ENCODE results near the gene CNTNAP2.

Gene CNTNAP2

DNA sequence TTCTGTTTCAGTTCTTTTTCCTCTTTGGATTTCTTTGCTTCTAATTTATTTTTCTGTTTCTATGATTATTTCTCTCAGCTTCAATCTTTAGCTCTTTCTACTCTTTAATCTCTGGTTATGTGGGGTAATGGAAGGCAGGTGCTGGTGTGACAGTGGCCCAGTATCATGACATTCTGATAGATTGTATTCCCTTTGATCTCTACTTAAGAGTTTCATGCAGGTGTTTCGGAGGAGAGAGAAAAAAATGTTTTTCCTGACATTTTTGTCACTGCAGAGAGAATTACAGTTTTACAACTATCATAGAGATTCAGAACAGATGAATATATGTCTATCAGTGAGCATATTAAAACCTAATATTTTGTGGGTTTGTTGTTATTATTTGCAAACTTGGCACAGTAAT, 524.9 kb downstream of the CNTNAP2 start:
- Histone ChIP-seq H3K4me3 (IDR thresholded peaks at IDR 0.05; ENCODE audit: insufficient read depth, low read depth, low read length) (no peak overlapping the region), H3K36me3 (ENCODE audit: insufficient read depth) (no peaks in the 10 kb centered on the region), H3K4me1 (ENCODE audit: low read depth, poor library complexity, severe bottlenecking) (peaks cover 12% of the 10 kb centered on the region), H3K27me3 (ENCODE audit: insufficient read depth, low read depth) (no peaks in the 10 kb centered on the region), H3K9ac (no peak overlapping the region), H3K4me2 (peak overlapping the region; percentile 26), H3K79me2 (ENCODE audit: insufficient read depth, low read depth) (no peaks in the 10 kb centered on the region), H2AFZ (ENCODE audit: low read depth) (no peak overlapping the region), H3K27ac (peak overlapping the region; percentile 41; the same call in 1 of the 2 replicates), H4K20me1 (ENCODE audit: insufficient read depth) (no peaks in the 10 kb centered on the region)
- TF ChIP-seq, protein P1, sequence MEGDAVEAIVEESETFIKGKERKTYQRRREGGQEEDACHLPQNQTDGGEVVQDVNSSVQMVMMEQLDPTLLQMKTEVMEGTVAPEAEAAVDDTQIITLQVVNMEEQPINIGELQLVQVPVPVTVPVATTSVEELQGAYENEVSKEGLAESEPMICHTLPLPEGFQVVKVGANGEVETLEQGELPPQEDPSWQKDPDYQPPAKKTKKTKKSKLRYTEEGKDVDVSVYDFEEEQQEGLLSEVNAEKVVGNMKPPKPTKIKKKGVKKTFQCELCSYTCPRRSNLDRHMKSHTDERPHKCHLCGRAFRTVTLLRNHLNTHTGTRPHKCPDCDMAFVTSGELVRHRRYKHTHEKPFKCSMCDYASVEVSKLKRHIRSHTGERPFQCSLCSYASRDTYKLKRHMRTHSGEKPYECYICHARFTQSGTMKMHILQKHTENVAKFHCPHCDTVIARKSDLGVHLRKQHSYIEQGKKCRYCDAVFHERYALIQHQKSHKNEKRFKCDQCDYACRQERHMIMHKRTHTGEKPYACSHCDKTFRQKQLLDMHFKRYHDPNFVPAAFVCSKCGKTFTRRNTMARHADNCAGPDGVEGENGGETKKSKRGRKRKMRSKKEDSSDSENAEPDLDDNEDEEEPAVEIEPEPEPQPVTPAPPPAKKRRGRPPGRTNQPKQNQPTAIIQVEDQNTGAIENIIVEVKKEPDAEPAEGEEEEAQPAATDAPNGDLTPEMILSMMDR (conservative IDR thresholded peaks at IDR 0.05; ENCODE audit: low read depth, low read length), result no peak

DNA sequence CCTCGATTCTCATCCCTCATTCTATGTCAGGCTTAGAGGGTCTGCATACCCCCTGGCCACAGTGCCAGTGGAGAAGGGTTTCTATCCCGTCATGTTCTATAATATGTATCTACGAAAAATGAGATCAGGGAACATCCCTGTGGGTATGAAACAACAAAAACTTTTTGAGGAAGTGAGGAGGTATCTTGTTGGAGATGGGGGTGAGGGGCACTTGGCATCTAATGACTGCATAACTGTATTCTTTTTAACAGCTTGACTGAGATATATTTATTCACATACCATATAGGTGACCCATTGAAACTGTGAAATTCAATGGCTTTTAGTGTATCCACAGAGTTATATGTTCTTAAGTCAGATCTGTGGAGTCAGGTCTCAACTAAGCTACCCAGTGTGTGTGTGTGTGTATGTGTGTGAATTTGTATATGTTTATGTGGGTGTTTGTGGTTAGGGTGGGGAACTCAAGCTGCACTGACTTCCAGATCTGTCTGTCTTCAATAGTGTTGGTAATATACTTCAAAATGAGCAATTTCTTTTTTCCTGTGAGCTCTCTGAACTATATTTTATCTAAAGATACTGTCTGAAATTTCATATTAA, 528.9 kb downstream of the CNTNAP2 start:
- H3K27ac ChIP-seq, result no peak overlapping the region
- no peak overlapping the region for H3K4me2 ChIP-seq

DNA sequence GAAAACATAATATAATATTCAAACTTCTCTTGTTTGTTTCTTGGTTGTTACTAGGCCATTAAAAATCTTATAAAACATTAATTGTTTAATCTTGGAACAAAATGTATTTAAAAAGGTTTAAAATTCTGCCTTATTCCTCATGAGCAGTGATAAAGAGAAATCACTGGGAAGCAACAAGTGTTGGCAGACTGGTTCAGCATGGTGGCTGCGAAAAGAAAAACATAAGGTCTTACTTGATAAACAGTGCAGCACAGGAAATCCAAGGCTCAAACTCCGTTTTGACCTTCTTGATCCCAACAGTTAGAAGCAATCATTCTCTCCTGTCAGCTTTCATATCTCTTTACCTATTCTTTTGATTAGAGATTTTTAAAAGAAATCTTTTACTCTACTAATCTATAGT, 530.8 kb downstream of the CNTNAP2 start:
- Histone ChIP-seq H3K9ac (no peak overlapping the region), H2AFZ (ENCODE audit: low read depth) (no peak overlapping the region), H4K20me1 (ENCODE audit: insufficient read depth) (no peaks in the 10 kb centered on the region), H3K4me2 (no peak overlapping the region), H3K36me3 (ENCODE audit: insufficient read depth) (no peaks in the 10 kb centered on the region), H3K4me1 (ENCODE audit: low read depth, poor library complexity, severe bottlenecking) (peaks cover 20% of the 10 kb centered on the region), H3K27ac (no peak overlapping the region), H3K27me3 (ENCODE audit: insufficient read depth, low read depth) (no peaks in the 10 kb centered on the region), H3K79me2 (ENCODE audit: insufficient read depth, low read depth) (no peaks in the 10 kb centered on the region), H3K4me3 (IDR thresholded peaks at IDR 0.05; ENCODE audit: insufficient read depth, low read depth, low read length) (no peak overlapping the region)
- TF ChIP-seq, protein P1 (conservative IDR thresholded peaks at IDR 0.05; ENCODE audit: low read depth, low read length), result no peak

More for the DNA sequence above, 528.9 kb downstream of the CNTNAP2 start:
- Histone ChIP-seq H3K4me1 (ENCODE audit: low read depth, poor library complexity, severe bottlenecking) (peaks cover 12% of the 10 kb centered on the region), H2AFZ (ENCODE audit: low read depth) (no peak overlapping the region), H3K79me2 (ENCODE audit: insufficient read depth, low read depth) (no peaks in the 10 kb centered on the region), H3K9ac (no peak overlapping the region), H3K36me3 (ENCODE audit: insufficient read depth) (no peaks in the 10 kb centered on the region), H4K20me1 (ENCODE audit: insufficient read depth) (no peaks in the 10 kb centered on the region), H3K4me3 (IDR thresholded peaks at IDR 0.05; ENCODE audit: insufficient read depth, low read depth, low read length) (no peak overlapping the region), H3K27me3 (ENCODE audit: insufficient read depth, low read depth) (no peaks in the 10 kb centered on the region)
- TF ChIP-seq, protein P1 (conservative IDR thresholded peaks at IDR 0.05; ENCODE audit: low read depth, low read length), result no peak

DNA sequence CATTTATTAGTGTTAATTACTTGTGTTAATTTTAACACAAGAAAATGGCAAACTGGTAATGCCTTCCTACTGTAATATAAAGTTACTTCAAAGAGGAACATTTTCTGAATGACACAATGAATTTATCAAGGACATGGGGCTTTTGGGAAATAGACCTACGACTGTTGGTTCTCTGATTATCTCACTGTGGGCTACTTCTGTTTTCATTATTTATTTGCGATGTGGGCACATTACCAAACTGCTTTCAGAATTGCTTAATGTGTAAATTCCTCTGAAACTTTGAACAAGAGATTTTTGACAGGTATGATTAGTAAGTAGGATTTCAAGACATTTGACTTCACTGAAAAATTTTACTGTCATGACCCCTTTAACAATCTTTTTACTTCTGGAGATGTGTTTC, 535.6 kb downstream of the CNTNAP2 start:
- Histone ChIP-seq H3K4me2 (peak overlapping the region; percentile 49), H2AFZ (ENCODE audit: low read depth) (peak overlapping the region; percentile 42; the same call in 1 of the 2 replicates), H3K27me3 (ENCODE audit: insufficient read depth, low read depth) (no peaks in the 10 kb centered on the region), H3K4me3 (IDR thresholded peaks at IDR 0.05; ENCODE audit: insufficient read depth, low read depth, low read length) (no peak overlapping the region), H3K36me3 (ENCODE audit: insufficient read depth) (no peaks in the 10 kb centered on the region), H3K9ac (no peak overlapping the region), H3K27ac (peak overlapping the region; percentile 60), H3K79me2 (ENCODE audit: insufficient read depth, low read depth) (no peaks in the 10 kb centered on the region), H3K4me1 (ENCODE audit: low read depth, poor library complexity, severe bottlenecking) (peaks cover 67% of the 10 kb centered on the region), H4K20me1 (ENCODE audit: insufficient read depth) (no peaks in the 10 kb centered on the region)
- TF ChIP-seq, protein P1 (conservative IDR thresholded peaks at IDR 0.05; ENCODE audit: low read depth, low read length), result no peak

All from KMS-11 (cell line).